ENCODE measurements around the gene GUCA1A. TPM values are rescaled to one million over a fixed set of nuclear protein-coding genes. Genes with fewer than 3 reads are reported as not detected.

GUCA1A gene
- total and polyA plus RNA-seq, 12 donors = not detected

- H3K9me3 ChIP-seq = no peaks in the 10 kb centered on the region
- intact Hi-C loops (cut with DNase I) = loop anchor here in 3 of 10 donors (5.0 to 10.0 kb wide), 3 partner anchors 310 to 323 kb away; no protein-coding TSS in a partner anchor
- no peaks in the 10 kb centered on the region for H3K27me3 ChIP-seq
- no peak for ATAC-seq
- 75 to 90% methylated on average over 12 of the region's 12 CpGs for WGBS, 2 donors
- no peak overlapping the region for H3K4me3 ChIP-seq
- no peak for TF ChIP-seq CTCF (IDR thresholded peaks at IDR 0.05)
- peaks cover 0 to 28% (median 0%) of the 10 kb centered on the region in 9 donors for H3K36me3 ChIP-seq
- no peak overlapping the region for H3K27ac ChIP-seq
- DNase-seq = no peak
- peaks cover 0 to 15% (median 0%) of the 10 kb centered on the region in 9 donors for H3K4me1 ChIP-seq
These were observed 51.3 kb downstream of the GUCA1A start for GRCh38 chr6:42224222-42225028.

GRCh38 chr6:42225029-42225339 is 51.8 kb downstream of the GUCA1A start:
- Histone ChIP-seq H3K27me3 (no peaks in the 10 kb centered on the region), H3K36me3 (peaks cover 0 to 28% (median 0%) of the 10 kb centered on the region in 9 donors), H3K4me1 (peaks cover 0 to 15% (median 0%) of the 10 kb centered on the region in 9 donors), H3K9me3 (no peaks in the 10 kb centered on the region), H3K27ac (no peak overlapping the region), H3K4me3 (no peak overlapping the region)
- no peak for DNase-seq
- TF ChIP-seq CTCF (IDR thresholded peaks at IDR 0.05) = no peak
- intact Hi-C loops (cut with DNase I) = loop anchor here in 2 of 10 donors (10.0 kb wide), 2 partner anchors 310 to 320 kb away; no protein-coding TSS in a partner anchor
- ATAC-seq = no peak

GRCh38 chr6:42225419-42225818 is 52.3 kb downstream of the GUCA1A start:
- Histone ChIP-seq H3K4me1 (peaks cover 0 to 15% (median 0%) of the 10 kb centered on the region in 9 donors), H3K27ac (no peak overlapping the region), H3K36me3 (peaks cover 0 to 28% (median 0%) of the 10 kb centered on the region in 9 donors), H3K27me3 (no peaks in the 10 kb centered on the region), H3K4me3 (no peak overlapping the region), H3K9me3 (no peaks in the 10 kb centered on the region)
- TF ChIP-seq CTCF (IDR thresholded peaks at IDR 0.05) = no peak
- ATAC-seq (no peak), DNase-seq (no peak)
- WGBS, 2 donors = 42 to 46% methylated on average over 4 of the region's 4 CpGs
- intact Hi-C loops (cut with DNase I) = loop anchor here in 2 of 10 donors (10.0 kb wide), 2 partner anchors 309 to 319 kb away; no protein-coding TSS in a partner anchor

- no peak for TF ChIP-seq CTCF (IDR thresholded peaks at IDR 0.05)
- 40 to 44% methylated on average over 3 of the region's 3 CpGs for whole genome bisulfite sequencing, 2 donors
- Histone ChIP-seq H3K4me1 (peaks cover 0 to 15% (median 0%) of the 10 kb centered on the region in 9 donors), H3K9me3 (no peaks in the 10 kb centered on the region), H3K27me3 (no peaks in the 10 kb centered on the region), H3K27ac (peak overlapping the region in 1 of 10 donors; percentile 1), H3K36me3 (peaks cover 0 to 31% (median 0%) of the 10 kb centered on the region in 9 donors), H3K4me3 (no peak overlapping the region)
- DNase-seq = no peak
- intact Hi-C loops (cut with DNase I) = loop anchor here in 2 of 10 donors (10.0 kb wide), 2 partner anchors 309 to 319 kb away; no protein-coding TSS in a partner anchor
- ATAC-seq = no peak
These were observed 53.0 kb downstream of the GUCA1A start for GRCh38 chr6:42226161-42226611.
